Activated naive CD8-positive, alpha-beta T cell treated with anti-CD3 and anti-CD28 coated beads, Interleukin-2, amount 10 ng/mL, durations not matched to agents 7 days and 5 days (primary cell): ENCODE data around the gene RGS11. TPM values are rescaled to one million over a fixed set of nuclear protein-coding genes. Genes with fewer than 3 reads are reported as not detected.

Experiments used
- ATAC-seq: fragments of 150-1000 bp; cut with Tn5 transposase; one replicate; pipeline ENCODE4 v1.10.0; 2021; ENCODE audit warnings: low read depth, moderate library complexity
- POLR2A ChIA-PET: fragments of 350-600 bp; sonication (Branson Sonifier 250); formaldehyde crosslinking; loops from one replicate; lab custom pipeline; 2021; ENCODE audit warnings: antibody characterized with exemption; lab: Charles Lee
- DNase-seq: peaks from one replicate; pipeline ENCODE4 v3.0.0; 2021
- H3K27ac Mint-ChIP-seq: one replicate; pipeline ENCODE4 v1.8.0; 2022; ENCODE audit warnings: mild to moderate bottlenecking, mixed read lengths
- H3K27me3 Mint-ChIP-seq: one replicate; pipeline ENCODE4 v1.8.0; 2022; ENCODE audit warnings: mild to moderate bottlenecking, moderate library complexity, mixed read lengths
- H3K36me3 Mint-ChIP-seq: one replicate; pipeline ENCODE4 v1.8.0; 2021; ENCODE audit warnings: mild to moderate bottlenecking, mixed read lengths
- H3K4me1 Mint-ChIP-seq: one replicate; pipeline ENCODE4 v1.8.0; 2021; ENCODE audit warnings: mixed read lengths
- H3K4me3 Mint-ChIP-seq: one replicate; pipeline ENCODE4 v1.8.0; 2022; ENCODE audit warnings: mild to moderate bottlenecking, moderate library complexity, mixed read lengths
- H3K9me3 Mint-ChIP-seq: one replicate; pipeline ENCODE4 v1.8.0; 2021; ENCODE audit warnings: mixed read lengths
- total RNA-seq, 2 experiments: library from RNA; stranded (reverse); gene quantifications; one replicate each; pipeline ENCODE4 v1.2.3, GENCODE V29; 2021

RGS11 gene
- total RNA-seq, 2 experiments from 2014 or later = not detected

GRCh38 chr16:307691-308312 is 32.1 kb upstream of the RGS11 start:
- POLR2A ChIA-PET = no interaction called here
- H3K36me3 Mint-ChIP-seq = peaks cover 5% of the 10 kb centered on the region
- H3K9me3 Mint-ChIP-seq = no peaks in the 10 kb centered on the region
- DNase-seq (no peak), ATAC-seq (no peak)
- no peaks in the 10 kb centered on the region for H3K27me3 Mint-ChIP-seq
- peaks cover 9% of the 10 kb centered on the region for H3K4me1 Mint-ChIP-seq
- H3K4me3 Mint-ChIP-seq = no peak overlapping the region
- H3K27ac Mint-ChIP-seq = no peak overlapping the region

- no peaks in the 10 kb centered on the region for H3K9me3 Mint-ChIP-seq
Measured at GRCh38 chr16:306911-307370, 31.2 kb upstream of the RGS11 start.

GRCh38 chr16:305916-306626 is 30.3 kb upstream of the RGS11 start:
- Mint-ChIP-seq H3K27me3 (no peaks in the 10 kb centered on the region), H3K9me3 (no peaks in the 10 kb centered on the region), H3K4me3 (no peak overlapping the region), H3K4me1 (peaks cover 9% of the 10 kb centered on the region), H3K27ac (no peak overlapping the region), H3K36me3 (peaks cover 5% of the 10 kb centered on the region)
- no peak for ATAC-seq
- DNase-seq = no peak
- POLR2A ChIA-PET = no interaction called here

More at GRCh38 chr16:306911-307370, 31.2 kb upstream of the RGS11 start:
- Mint-ChIP-seq H3K4me1 (peaks cover 9% of the 10 kb centered on the region), H3K27ac (no peak overlapping the region), H3K27me3 (no peaks in the 10 kb centered on the region), H3K36me3 (peaks cover 5% of the 10 kb centered on the region), H3K4me3 (no peak overlapping the region)
- POLR2A ChIA-PET = no interaction called here
- no peak for DNase-seq
- no peak for ATAC-seq

GRCh38 chr16:303760-304505 is 28.2 kb upstream of the RGS11 start:
- POLR2A ChIA-PET = no interaction called here

GRCh38 chr16:301950-302349 is 26.2 kb upstream of the RGS11 start:
- Mint-ChIP-seq H3K4me3 (no peak overlapping the region), H3K27me3 (no peaks in the 10 kb centered on the region), H3K36me3 (peaks cover 3% of the 10 kb centered on the region), H3K9me3 (no peaks in the 10 kb centered on the region), H3K27ac (no peak overlapping the region), H3K4me1 (no peaks in the 10 kb centered on the region)
- ATAC-seq (no peak), DNase-seq (no peak)
- POLR2A ChIA-PET = no interaction called here

More at GRCh38 chr16:303760-304505, 28.2 kb upstream of the RGS11 start:
- Mint-ChIP-seq H3K4me3 (no peak overlapping the region), H3K4me1 (peaks cover 2% of the 10 kb centered on the region), H3K27ac (no peak overlapping the region), H3K9me3 (no peaks in the 10 kb centered on the region), H3K27me3 (no peaks in the 10 kb centered on the region), H3K36me3 (peaks cover 1% of the 10 kb centered on the region)
- DNase-seq (no peak), ATAC-seq (no peak)

- Mint-ChIP-seq H3K4me1 (no peaks in the 10 kb centered on the region), H3K27ac (no peak overlapping the region), H3K36me3 (peaks cover 1% of the 10 kb centered on the region), H3K9me3 (no peaks in the 10 kb centered on the region), H3K27me3 (no peaks in the 10 kb centered on the region), H3K4me3 (no peak overlapping the region)
- DNase-seq (no peak), ATAC-seq (no peak)
- POLR2A ChIA-PET = no interaction called here
Measured at GRCh38 chr16:301235-301634, 25.5 kb upstream of the RGS11 start.

- Mint-ChIP-seq H3K27me3 (no peaks in the 10 kb centered on the region), H3K36me3 (peaks cover 1% of the 10 kb centered on the region), H3K9me3 (no peaks in the 10 kb centered on the region), H3K27ac (no peak overlapping the region), H3K4me3 (no peak overlapping the region), H3K4me1 (no peaks in the 10 kb centered on the region)
- DNase-seq = no peak
- no peak for ATAC-seq
- POLR2A ChIA-PET = no interaction called here
Measured at GRCh38 chr16:297832-298231, 22.1 kb upstream of the RGS11 start.

GRCh38 chr16:296806-297510 is 21.2 kb upstream of the RGS11 start:
- POLR2A ChIA-PET = no interaction called here
- Mint-ChIP-seq H3K27me3 (no peaks in the 10 kb centered on the region), H3K27ac (no peak overlapping the region), H3K4me3 (no peak overlapping the region), H3K36me3 (peaks cover 1% of the 10 kb centered on the region), H3K9me3 (no peaks in the 10 kb centered on the region), H3K4me1 (no peaks in the 10 kb centered on the region)
- no peak for DNase-seq
- ATAC-seq = no peak

GRCh38 chr16:296276-296675 is 20.5 kb upstream of the RGS11 start:
- H3K9me3 Mint-ChIP-seq = no peaks in the 10 kb centered on the region
- H3K36me3 Mint-ChIP-seq = peaks cover 1% of the 10 kb centered on the region
- DNase-seq = no peak
- H3K27me3 Mint-ChIP-seq = no peaks in the 10 kb centered on the region
- no peak for ATAC-seq
- no peak overlapping the region for H3K27ac Mint-ChIP-seq
- POLR2A ChIA-PET = no interaction called here
- no peaks in the 10 kb centered on the region for H3K4me1 Mint-ChIP-seq
- no peak overlapping the region for H3K4me3 Mint-ChIP-seq

GRCh38 chr16:293043-293775 is 17.5 kb upstream of the RGS11 start:
- Mint-ChIP-seq H3K27ac (no peak overlapping the region), H3K27me3 (no peaks in the 10 kb centered on the region), H3K9me3 (no peaks in the 10 kb centered on the region), H3K4me3 (no peak overlapping the region), H3K36me3 (peaks cover 1% of the 10 kb centered on the region), H3K4me1 (no peaks in the 10 kb centered on the region)
- DNase-seq (no peak), ATAC-seq (no peak)
- POLR2A ChIA-PET = no interaction called here

GRCh38 chr16:291539-291938 is 15.8 kb upstream of the RGS11 start:
- DNase-seq = no peak

GRCh38 chr16:290681-291405 is 15.1 kb upstream of the RGS11 start:
- no peaks in the 10 kb centered on the region for H3K27me3 Mint-ChIP-seq
- DNase-seq (no peak), ATAC-seq (no peak)
- H3K4me1 Mint-ChIP-seq = no peaks in the 10 kb centered on the region
- peaks cover 1% of the 10 kb centered on the region for H3K36me3 Mint-ChIP-seq
- H3K9me3 Mint-ChIP-seq = no peaks in the 10 kb centered on the region
- POLR2A ChIA-PET = interaction anchor here (0.6 kb wide), 1 partner anchor 155 kb away, joined by 7 read pairs; no protein-coding TSS in a partner anchor
- no peak overlapping the region for H3K4me3 Mint-ChIP-seq
- no peak overlapping the region for H3K27ac Mint-ChIP-seq

More at GRCh38 chr16:291539-291938, 15.8 kb upstream of the RGS11 start:
- ATAC-seq = no peak
- no peaks in the 10 kb centered on the region for H3K27me3 Mint-ChIP-seq
- H3K4me3 Mint-ChIP-seq = no peak overlapping the region
- POLR2A ChIA-PET = interaction anchor here (0.6 kb wide), 1 partner anchor 156 kb away, joined by 7 read pairs; no protein-coding TSS in a partner anchor
- no peaks in the 10 kb centered on the region for H3K4me1 Mint-ChIP-seq
- H3K9me3 Mint-ChIP-seq = no peaks in the 10 kb centered on the region
- peaks cover under 1% of the 10 kb centered on the region for H3K36me3 Mint-ChIP-seq
- H3K27ac Mint-ChIP-seq = no peak overlapping the region
